Right hindlimb (tissue), 1 donor: ENCODE results near the gene PEX16.

Source experiments
- DNase-seq: peaks from one replicate; pipeline ENCODE4 v3.0.0-alpha.2; 2018

Gene PEX16

DNA sequence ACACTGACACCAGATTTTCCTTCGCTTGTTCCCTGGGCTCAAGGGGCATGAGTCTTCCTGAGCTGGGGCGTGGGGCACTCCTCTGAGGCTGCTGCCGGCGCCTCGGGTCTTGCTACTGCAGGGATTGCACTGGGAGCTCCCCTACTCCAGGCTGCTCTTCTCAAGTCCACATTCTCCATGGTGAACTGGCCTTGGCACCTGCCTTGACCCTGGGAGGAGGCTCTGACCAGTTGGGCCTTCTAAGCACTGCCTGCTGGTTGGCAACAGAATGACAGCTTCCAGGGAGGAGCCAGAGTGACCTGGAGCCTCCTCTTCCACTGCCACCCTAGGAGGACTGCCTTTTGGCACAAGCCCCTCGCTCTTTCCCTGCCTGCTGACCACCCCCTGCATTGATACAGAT lies 20.1 kb downstream of the PEX16 start:
- no peak for DNase-seq

DNA sequence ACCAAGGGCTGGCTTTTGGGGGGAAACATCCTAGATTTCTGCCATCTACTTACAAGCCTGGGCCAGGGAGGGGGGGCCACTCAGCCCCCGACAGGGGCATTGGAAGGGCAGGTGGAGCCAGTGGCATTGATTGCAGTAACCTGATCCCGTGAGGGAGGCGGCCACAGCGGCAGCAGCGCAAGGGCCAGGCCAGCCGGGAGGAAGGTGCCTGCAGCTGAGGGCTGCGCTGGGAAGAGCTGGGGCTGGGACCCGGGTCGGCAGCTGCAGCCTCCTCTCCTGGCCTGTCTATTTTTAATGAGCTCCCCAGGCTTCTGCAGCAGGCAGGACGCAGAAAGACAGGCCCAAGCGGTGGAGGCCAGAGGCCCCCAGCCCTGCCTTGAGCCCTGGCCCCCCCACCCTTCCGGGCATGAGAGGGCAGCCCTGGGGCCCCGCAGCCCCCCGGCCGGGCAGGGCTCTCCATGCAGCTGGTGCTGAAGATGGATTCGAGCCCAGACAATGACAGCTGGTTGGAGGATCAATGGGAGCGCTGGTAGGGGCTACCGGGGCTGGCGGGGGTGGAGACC lies 21.2 kb downstream of the PEX16 start:
- peak; percentile 81 for DNase-seq

DNA sequence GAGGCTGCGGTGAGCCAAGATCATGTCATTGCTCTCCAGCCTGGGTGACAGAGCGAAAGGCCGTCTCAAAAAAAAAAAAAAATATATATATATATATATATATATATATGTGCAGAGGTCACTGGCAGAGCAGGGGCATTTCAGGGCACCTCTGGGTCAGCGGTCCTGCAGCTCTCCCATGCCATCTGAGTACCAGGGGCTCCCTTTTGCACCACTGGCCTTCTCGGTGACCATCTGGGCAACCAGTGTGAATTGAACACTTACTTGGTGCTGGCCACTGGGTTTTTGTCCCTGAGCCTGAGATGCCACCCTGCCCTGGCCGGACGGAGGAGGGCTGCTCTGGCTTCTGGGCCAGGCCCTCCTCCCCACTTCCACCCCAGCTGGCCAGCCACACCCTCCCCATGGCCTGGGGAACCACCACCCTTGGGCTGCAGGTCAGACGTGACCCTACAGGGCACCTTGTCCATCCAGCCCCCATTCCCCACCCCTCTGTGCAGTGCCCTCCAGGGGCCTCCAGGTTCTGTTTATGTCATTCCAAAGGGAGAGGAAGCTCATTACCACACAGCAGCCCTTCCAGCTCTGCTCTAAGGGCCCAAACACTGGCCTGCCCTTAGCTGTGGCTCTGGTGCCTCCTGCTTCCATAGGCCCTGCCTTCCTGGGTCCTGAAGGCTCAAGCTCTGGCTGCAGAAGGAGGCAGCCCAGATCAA lies 22.0 kb downstream of the PEX16 start:
- no peak for DNase-seq

DNA sequence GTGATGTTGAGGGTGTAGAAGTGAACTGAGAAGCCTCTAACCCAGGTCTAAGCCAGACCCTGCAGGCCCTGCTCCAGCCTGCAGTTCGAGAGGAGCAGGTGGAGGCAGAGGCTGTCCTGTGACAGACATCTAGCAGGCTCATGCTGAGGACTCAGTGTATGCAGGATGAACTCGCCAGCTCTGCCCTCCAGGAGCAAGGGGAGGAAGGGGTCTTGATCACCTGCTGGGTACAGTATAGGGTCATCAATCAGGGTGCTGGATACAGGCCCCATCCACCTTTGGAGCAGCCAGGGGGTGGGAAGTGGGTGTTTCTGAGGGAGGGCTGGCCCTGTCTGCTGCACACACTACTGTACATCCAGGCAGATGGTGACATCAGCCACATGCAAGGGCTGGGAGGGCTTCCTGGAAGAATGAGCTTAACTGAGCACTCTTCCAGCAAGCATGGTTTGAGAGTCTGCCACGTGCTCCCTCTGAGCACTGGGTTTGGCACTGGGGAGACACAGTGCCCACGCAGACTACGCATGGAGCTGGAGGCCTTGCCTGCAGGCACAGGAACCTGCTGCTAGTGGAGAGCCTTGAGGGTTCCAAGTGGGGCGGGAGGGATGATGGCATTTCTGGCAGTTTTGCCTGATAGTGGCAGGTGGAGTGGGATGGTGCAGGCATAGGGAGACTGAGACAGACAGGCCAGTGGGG lies 23.0 kb downstream of the PEX16 start:
- no peak for DNase-seq

DNA sequence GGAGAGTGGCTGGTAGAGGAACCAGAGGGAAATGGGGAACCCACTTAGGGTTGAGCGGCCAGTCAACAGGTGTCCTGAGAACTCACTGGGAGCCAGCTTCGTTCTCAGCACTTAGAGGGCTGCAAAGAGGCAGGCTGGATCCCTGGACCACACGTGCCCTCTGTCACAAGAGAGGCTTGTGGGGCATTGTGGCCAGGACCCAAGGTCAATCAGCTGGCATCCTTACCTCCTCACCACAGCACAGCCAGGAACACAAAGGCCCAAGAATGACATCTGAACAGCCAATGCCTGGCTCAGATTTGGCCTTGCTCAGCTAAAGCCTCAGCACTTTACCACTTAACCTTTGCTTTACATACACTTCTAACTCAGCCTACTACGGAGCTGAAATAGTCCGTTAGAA lies 24.8 kb downstream of the PEX16 start:
- DNase-seq = no peak

DNA sequence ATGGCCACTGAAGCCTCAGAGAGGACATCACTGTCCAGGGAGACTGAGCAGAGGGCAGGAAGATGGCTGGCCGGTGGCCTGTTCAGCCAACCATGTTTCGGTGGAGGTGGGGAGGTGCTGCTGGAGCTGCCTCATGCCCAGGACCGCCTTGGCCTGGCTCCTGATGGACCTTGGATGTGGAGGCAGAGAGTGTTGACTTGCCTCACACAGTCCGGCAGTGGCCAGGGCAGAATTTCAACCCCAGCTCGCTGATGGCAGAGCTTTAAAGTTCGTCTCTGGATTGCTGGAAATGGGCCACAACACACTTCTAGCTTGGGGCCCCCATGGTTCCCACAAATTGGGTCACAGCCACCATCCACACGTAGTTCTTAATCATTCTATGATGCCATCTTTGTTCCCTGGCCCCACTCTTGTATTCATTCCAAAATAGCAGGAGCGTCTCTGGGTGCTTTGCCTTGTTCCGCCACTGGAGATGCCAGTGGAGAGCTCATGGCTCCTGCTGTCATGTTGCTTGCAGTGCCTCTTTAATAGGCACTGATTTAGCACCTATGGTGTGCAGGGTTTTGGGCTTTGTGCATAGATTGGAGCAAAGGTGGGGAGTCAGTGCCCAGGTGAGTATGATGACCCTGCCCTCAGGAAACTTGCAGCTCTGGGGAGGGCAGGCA lies 26.7 kb downstream of the PEX16 start:
- no peak for DNase-seq

DNA sequence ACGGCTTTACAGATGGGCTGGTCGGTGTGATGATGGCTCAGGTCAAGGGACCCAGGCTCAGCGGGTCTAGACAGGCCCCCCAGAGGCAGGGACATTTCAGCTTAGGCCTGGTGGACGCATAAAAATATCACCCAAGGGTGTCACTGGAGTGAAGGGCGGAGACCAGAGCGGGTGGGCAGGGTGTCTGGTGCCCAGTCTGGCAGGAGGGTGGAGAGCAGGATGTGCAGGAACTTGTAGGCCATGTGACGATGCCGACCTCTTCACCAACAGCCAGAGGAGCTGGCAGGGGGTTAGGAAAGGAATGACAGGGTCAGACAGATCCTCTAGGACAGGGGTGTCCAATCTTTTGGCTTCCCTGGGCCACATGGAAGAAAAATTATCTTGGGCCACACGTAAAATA lies 27.7 kb downstream of the PEX16 start:
- DNase-seq = no peak

DNA sequence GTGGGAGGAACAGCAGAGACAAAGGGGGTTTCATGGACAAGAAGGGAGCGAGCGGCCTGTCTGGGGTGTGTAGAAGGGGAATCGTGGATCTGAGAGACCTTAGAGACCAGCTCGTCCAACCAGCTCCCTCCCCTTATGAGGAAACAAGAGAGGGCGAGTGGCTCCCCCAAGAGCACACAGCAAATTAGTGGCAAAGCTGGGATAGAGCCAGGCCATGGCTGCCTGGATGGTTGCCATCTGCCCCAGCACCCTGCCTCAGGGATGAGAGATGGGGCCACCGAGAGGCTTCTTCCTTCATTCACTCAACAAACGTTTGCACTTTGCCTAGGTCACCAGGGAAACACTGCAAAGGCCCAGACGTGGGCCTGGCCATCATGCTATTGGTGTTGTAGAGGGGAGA lies 28.1 kb downstream of the PEX16 start:
- no peak for DNase-seq

DNA sequence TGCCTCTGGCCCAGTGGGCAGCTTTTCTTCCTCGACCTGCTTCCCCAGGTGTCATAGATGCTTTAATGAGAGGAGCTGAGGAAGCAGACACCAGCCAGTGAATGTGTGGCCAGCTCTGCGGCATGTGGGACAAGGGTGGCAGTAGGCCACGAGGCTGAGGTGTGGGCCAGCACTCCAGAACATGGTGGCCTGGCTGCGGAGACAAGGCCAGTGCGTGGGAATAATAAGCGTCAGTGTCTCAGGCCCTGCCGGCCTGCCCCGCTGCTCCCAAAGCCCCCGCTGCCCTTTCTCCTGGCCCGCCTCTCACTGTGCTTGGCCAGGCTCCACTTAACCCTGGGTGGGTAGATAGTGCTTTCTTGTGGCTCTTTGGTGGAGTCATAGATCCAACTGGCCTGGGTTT lies 30.1 kb downstream of the PEX16 start:
- no peak for DNase-seq

DNA sequence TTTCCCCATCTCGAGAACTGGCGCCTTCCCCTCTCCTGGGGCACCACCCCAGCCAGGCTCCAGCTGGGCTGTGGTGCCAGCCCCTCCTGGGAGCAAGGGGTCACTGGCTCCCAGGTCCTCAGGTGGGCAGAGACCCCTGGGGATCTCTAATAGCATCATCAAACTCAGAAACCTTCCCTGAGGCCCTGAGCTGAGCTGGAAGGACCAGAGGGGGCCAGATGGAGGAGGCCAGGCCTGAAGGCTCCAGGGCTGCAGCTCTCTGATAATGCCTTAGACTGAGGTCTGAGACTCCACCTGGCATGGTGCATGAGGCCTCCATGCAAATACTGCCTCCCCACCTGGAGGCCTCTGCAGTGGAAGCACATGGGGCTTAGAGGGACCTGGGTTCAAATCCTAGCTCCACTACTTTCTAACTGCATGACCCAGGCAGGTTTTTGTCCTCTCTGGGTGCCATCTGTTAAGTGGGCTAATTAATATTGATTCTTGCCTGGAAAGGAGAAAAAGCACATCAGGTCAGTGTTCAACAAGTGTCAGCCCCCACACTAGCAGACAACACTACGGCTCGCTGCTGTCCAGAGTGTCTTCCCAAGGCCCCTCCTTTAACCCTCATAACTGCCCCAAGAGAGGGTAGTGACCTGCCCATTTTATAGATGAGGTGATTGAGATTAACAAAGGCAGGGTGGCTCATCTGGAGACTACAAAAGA lies 30.7 kb downstream of the PEX16 start:
- DNase-seq = no peak

DNA sequence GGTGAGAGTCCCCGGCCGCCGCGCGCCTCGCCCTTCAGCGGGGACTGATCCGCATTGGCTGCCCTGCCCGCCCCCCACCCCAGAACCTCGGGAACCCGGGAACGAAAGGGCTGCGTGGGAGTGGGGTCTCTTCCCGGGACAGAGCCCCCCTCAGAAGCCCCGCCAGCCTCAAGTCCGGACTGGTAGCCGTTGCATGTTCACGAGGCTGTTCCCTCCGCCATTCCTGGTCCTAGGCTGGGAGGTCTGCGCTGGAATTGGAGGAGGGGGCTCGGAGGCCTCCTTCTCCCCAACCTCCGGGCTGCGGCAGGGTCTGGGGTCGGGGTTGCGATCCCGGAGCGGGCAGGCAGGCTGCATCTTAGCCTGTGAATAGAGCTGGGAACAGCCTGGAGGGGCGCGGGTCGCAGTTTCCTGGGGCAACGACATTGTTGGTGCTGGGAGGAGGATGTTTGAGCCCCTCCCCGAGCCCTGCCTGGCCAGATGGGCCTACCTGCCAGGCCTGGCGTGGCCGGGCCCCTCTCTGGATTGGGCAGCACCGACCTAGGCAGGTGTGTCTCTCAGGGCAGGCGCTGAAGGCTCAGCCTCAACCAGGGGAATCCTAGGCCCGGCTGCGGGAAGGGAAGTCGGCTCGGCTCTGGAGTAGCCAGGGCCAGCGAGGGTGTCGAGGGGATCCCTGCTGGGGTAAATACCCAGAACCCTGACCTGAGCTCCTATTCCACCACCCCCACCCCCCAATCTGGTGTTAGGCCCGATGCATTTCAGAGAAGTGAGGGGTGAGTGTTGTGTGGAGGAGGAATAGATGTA lies 31.6 kb downstream of the PEX16 start:
- no peak for DNase-seq

DNA sequence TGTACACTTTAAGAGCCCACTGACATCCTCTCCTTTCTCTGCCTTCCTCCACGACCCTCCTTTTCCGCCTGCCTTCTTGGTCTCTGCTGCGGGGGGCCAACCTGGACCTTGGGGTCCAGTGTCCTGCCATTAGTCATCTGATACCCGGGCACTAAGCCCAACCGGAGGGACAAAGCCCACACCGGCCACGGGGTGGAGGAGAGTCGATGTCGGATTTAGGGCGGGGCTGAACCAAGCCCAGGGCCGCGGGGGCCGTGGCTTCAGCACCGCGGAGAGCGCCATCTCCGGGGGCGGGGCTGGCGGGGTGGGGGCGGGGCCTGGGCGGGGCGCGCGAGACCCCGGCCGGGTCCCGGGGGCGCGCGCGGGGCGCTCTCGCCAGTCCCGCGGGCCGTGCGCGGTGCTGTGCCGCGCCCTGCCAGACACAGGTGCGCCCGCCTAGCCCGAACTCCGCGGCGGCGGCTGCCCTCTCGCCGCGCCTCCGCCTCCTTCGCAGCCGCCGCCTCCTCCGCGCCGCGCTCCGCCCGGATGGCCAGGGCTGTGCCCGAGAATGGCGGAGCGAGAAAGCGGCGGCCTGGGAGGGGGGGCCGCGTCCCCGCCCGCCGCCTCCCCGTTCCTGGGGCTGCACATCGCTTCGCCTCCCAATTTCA lies 32.3 kb downstream of the PEX16 start, which contains the start of gene MAPK8IP1:
TSS of gene MAPK8IP1 (plus strand) at position 378 of the 647 bp plus-strand sequence. CDS start at position 548, 170 bp downstream.
- peak; percentile 53 for DNase-seq

DNA sequence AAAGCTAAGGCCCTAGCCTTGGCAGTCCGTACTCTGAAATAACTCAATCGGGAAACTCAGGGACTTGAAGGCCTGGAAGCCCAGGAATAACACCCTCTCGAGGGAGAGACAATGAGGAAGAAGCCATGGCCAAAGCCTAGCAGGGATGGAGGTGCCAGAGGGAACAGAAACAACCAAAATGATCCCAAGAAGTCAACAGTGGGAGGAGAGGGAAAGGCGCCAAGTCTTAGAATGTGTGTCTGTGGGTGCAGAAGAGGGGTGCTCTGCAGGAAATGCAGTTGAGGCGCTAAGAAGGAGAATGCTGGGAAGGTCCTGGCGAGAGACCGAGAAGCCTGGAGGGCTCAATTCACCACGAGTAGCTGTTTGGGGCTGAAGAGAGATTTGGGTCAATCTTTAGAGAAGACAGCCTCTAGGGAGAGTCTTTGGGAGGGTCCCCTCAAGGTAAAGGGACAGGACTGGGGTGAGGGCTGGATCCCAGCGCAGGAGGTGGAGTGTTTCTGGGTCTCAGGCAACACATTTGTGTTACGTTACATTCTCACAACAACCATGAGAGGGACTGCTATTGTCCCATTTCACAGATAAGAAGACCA lies 33.0 kb downstream of the PEX16 start:
- no peak for DNase-seq

DNA sequence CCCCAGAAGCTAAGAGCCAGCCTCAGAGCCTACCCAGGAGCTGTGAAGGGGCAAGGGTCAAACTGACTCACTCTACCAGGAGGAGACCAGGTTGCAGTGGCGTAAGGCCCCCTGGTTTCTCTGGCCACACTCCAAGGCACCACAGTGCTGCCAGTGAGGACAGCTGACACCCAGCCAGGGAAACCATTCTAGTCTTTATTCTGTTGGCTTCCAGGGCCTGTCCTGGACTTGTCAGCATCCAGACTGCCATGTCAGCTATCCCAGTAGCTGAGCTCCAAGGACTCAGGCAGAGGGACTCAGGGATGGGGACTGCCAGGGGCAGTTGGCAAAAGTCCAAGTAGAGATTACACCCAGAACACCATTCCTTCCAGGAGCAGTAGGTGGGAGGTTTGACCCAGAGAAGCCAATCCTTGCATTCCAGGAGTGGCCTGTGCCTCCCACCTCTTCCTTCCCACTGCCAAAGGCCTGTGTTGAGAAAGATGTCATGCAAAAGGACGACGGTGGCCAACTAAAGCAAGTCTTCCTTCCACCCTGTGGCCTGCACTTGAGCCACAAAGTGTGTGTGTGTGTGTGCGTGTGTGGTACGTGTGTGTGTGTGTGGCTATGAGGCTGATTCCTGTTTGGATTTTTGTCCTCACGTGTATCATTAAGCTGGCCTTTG lies 35.8 kb downstream of the PEX16 start:
- DNase-seq = no peak

DNA sequence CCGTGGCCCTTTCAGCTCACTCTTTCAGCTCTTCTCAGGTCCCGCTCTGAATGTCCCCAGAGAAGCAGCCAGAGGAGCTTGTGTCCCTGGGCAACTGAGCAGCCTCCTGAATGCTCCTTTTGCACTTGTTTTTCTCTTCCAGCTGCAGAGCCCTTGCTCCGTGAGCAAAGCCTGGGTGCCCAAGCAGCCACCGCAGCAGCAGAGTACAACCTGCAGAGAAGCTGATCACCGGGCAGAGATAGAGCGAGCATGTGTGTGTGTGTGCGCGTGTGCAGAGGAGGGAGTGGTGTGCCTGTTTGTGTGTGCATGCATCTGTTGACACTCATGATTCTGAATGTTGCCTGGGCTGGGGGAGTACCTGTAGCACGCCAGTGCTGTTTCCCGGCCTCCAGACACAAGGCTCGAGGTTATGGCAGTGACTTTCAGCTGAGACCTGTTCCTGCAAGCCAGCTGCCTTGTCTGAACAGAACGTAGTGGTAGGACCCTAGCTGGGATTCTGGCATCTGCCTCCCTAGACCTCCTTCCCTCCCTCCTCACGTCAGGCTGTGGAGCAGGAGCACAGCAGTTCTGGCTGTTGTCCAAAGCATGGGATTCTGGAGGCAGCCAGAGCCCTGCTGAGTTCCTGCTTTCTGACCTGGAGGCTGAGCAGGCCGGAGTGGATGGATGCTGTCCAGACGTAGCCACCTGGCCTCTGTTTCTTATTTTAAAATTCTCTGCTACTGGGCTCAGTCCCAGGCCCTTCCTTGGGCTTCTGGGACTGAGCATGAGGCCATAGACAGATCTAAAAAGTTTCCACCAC lies 36.7 kb downstream of the PEX16 start:
- no peak for DNase-seq

DNA sequence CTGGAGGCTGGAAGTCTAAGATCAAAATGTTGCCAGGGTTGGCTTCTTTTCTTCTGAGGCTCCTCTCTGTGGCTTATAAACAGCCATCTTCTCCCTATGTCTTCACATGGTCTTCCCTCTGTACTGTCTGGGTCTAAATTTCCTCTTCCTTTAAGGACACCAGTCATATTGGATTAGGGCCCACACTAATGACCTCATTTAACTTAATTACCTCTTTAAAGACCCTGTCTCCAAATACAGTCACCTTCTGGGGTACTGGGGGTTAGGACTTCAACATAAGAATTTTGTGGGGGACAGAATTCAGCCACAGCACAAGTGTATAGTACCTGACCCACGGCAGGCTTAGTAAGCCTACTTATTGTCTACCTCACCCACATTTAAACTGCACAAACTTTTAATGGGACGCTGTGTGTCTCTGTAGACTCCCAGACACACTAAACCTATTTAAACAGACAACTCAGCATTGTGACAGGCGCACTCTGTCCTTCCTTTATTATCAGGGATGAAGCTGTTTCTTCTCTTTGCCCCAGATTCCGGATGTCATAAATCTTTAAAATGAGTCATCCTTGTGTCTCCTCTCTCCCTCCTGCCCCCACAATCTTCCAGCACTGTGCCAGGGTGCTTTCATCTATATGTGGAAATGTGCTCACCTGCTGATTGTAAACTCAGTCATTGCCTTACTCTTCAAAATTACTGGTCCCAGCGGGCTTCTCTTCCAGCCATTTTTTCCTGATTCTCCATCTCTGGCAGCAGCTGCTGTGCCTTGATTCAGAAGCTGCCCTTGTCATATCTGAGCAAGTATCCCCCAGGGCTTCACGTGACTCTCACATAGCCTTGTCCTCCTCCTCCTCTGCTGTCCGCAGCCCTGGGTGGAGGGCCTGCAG lies 37.6 kb downstream of the PEX16 start:
- no peak for DNase-seq

DNA sequence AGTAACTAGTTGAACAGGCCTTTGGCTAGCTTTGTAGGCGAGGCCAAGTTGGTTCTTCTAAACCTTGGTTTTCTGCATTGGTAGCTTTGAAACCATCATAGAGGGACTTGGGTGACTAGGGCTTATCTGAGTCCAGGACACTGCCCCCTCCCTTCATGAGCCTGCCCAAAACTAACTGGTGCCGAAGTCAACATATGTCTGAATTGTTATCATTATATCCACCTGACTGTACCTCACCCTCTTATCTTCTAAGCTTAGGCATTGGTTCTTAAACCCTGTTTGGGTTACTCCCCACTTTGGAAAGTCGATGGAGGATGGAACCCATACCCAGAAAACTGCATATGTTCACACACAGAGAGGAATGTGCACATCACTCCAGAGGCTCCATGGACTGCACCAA lies 39.8 kb downstream of the PEX16 start:
- no peak for DNase-seq

DNA sequence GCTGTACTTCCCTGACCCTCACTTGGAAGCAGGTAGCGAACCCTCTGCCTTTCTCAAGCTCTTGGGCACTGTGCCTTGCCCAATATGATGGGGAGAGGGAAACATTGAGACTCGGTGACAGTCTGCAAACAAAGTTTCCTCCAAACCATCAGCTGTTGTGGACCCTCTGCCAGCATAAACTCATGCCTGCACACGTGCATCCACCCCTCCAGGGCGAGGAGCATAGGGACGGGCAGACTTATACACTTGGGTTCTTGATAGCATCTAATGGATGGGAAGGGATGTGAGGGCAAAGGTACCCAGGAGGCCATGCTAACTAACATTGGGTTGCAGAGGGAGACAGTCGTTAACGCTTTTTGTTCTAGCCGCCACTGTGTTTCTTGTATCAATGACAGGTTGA lies 40.5 kb downstream of the PEX16 start:
- DNase-seq = no peak

DNA sequence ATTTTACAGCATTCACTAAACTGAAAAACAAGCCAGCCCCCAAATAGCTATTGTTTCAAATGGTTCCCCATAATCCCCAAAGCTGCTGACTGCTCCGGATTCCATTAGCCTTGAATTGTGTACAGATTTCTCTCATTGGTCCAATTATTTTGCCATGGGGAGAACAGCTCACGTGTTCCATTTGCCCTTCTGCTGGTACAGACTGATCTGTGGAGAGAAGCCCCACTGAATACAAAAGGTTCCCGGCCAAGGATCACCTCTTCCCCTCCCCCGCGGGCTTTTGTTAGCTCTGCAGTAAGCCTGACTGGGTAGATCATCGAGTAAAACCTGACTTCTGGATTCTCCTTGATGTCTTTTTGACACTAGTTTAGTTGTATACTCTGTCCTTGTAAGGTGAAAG lies 41.3 kb downstream of the PEX16 start:
- no peak for DNase-seq
